IMR-90 (cell line): ENCODE results near the gene CHM. TPM values are rescaled to one million over a fixed set of nuclear protein-coding genes. Genes with fewer than 3 reads are reported as not detected.

ENCODE experiments used
- ATAC-seq: fragments of 200-7000 bp; cut with Tn5 transposase; 2 replicates; pipeline ENCODE4 v1.9.1; 2020; ENCODE audit warnings: low read depth, mild to moderate bottlenecking, moderate library complexity
- BruUV-seq: library from RNA; stranded (reverse); fragments of 400-500 nt; replicated peaks from 2 replicates; lab custom pipeline; 2021; lab: Mats Ljungman, UMichigan
- CTCF ChIA-PET: fragments of 300-600 bp; formaldehyde crosslinking; extraction: SDS; loops from one replicate; lab custom pipeline; 2021; ENCODE audit warnings: antibody characterized with exemption; lab: Yijun Ruan, JAX
- POLR2A ChIA-PET: fragments of 300-600 bp; sonication (Branson Sonifier 250); formaldehyde crosslinking; loops from one replicate; lab custom pipeline; 2022; ENCODE audit warnings: antibody characterized with exemption; ENCODE audit not compliant: unreplicated experiment; lab: Charles Lee
- DNase-seq: peaks from one replicate; pipeline ENCODE4 v3.0.0; 2013
- H2AFZ ChIP-seq: replicated peaks from 2 replicates; pipeline ENCODE3; 2013; ENCODE audit warnings: low read length, mild to moderate bottlenecking; ENCODE audit not compliant: poor library complexity
- H2AK5ac ChIP-seq: 2 replicates; pipeline ENCODE4 v1.6.1; 2013; ENCODE audit warnings: low read depth, low read length, inconsistent platforms
- H2AK9ac ChIP-seq: replicated peaks from 2 replicates; pipeline ENCODE3; 2013; ENCODE audit warnings: mild to moderate bottlenecking, low read depth, low read length, moderate library complexity; ENCODE audit not compliant: poor library complexity
- H2BK120ac ChIP-seq: 2 replicates; pipeline ENCODE4 v1.6.1; 2013; ENCODE audit warnings: low read depth, low read length, inconsistent platforms
- H2BK15ac ChIP-seq: 3 replicates; pipeline ENCODE4 v1.6.1; 2013; ENCODE audit warnings: low read depth, low read length, inconsistent platforms
- H2BK20ac ChIP-seq: 2 replicates; pipeline ENCODE4 v1.6.1; 2013; ENCODE audit warnings: low read depth, mild to moderate bottlenecking, inconsistent platforms, low read length, moderate library complexity
- H2BK5ac ChIP-seq: 2 replicates; pipeline ENCODE4 v1.6.1; 2013; ENCODE audit warnings: mild to moderate bottlenecking, low read depth, low read length, inconsistent platforms; ENCODE audit not compliant: poor library complexity, severe bottlenecking
- H3K14ac ChIP-seq: replicated peaks from 2 replicates; pipeline ENCODE4 v1.6.1; 2013; ENCODE audit warnings: low read depth, low read length, inconsistent platforms
- H3K18ac ChIP-seq: 2 replicates; pipeline ENCODE4 v1.6.1; 2013; ENCODE audit warnings: low read depth, low read length, control low read depth
- H3K23ac ChIP-seq: 2 replicates; pipeline ENCODE4 v1.6.1; 2013; ENCODE audit warnings: low read depth, low read length, inconsistent platforms
- H3K27ac ChIP-seq: 2 replicates; pipeline ENCODE4 v1.5.1; 2013; ENCODE audit warnings: mild to moderate bottlenecking, control low read depth, low read length; ENCODE audit not compliant: insufficient read depth
- H3K27me3 ChIP-seq: 2 replicates; pipeline ENCODE4 v1.6.1; 2013; ENCODE audit warnings: low read length; ENCODE audit not compliant: control insufficient read depth, insufficient read depth
- H3K36me3 ChIP-seq: 2 replicates; pipeline ENCODE4 v1.6.1; 2013; ENCODE audit warnings: low read length, mixed read lengths; ENCODE audit not compliant: control insufficient read depth, insufficient read depth
- H3K4ac ChIP-seq: 2 replicates; pipeline ENCODE4 v1.6.1; 2013; ENCODE audit warnings: low read depth, low read length, inconsistent platforms
- H3K4me1 ChIP-seq: 2 replicates; pipeline ENCODE4 v1.6.1; 2013; ENCODE audit warnings: low read length, mixed read lengths; ENCODE audit not compliant: control insufficient read depth, insufficient read depth
- H3K4me2 ChIP-seq: 2 replicates; pipeline ENCODE4 v1.6.1; 2013; ENCODE audit warnings: low read depth, mild to moderate bottlenecking, control low read depth, low read length, moderate library complexity
- H3K4me3 ChIP-seq: 2 replicates; pipeline ENCODE4 v1.5.1; 2013; ENCODE audit warnings: low read depth, mild to moderate bottlenecking, control low read depth, low read length, moderate library complexity; ENCODE audit not compliant: insufficient read depth
- H3K56ac ChIP-seq: 2 replicates; pipeline ENCODE4 v1.6.1; 2013; ENCODE audit warnings: low read length, inconsistent platforms; ENCODE audit not compliant: insufficient read depth; ENCODE audit errors: extremely low read depth
- H3K79me1 ChIP-seq, 2 experiments: 2 replicates each; pipeline ENCODE4 v1.6.1; 2013; ENCODE audit warnings: low read length in 2 of 2, inconsistent platforms in 1 of 2, low read depth in 1 of 2
- H3K9ac ChIP-seq: 2 replicates; pipeline ENCODE4 v1.6.1; 2013; ENCODE audit warnings: low read depth, low read length, control low read depth
- H3K9me1 ChIP-seq: 2 replicates; pipeline ENCODE4 v1.6.1; 2013; ENCODE audit warnings: low read length, inconsistent platforms; ENCODE audit not compliant: insufficient read depth
- H3K9me3 ChIP-seq: 2 replicates; pipeline ENCODE4 v1.6.1; 2013; ENCODE audit warnings: low read length; ENCODE audit not compliant: control insufficient read depth, insufficient read depth
- H4K20me1 ChIP-seq: 2 replicates; pipeline ENCODE4 v1.6.1; 2013; ENCODE audit warnings: low read length, inconsistent platforms; ENCODE audit not compliant: insufficient read depth
- H4K5ac ChIP-seq: 2 replicates; pipeline ENCODE4 v1.6.1; 2013; ENCODE audit warnings: mild to moderate bottlenecking, low read depth, low read length, control low read depth
- H4K8ac ChIP-seq, 2 experiments: 2 replicates each; pipeline ENCODE4 v1.6.1; 2013; ENCODE audit warnings: low read depth in 2 of 2, low read length in 2 of 2, control low read depth in 1 of 2, inconsistent platforms in 1 of 2
- H4K91ac ChIP-seq: 2 replicates; pipeline ENCODE4 v1.6.1; 2013; ENCODE audit warnings: low read depth, low read length, inconsistent platforms; ENCODE audit not compliant: insufficient read depth
- BHLHE40 ChIP-seq: fragments of 150-350 bp; IDR thresholded peaks from 2 replicates; pipeline ENCODE4 v1.6.1; 2016; ENCODE audit warnings: mild to moderate bottlenecking, low read depth, low read length
- CEBPB ChIP-seq: IDR thresholded peaks from 2 replicates; pipeline ENCODE4 v1.6.1; 2012; ENCODE audit warnings: low read depth, low read length, improper control_type of control experiment
- CHD1 ChIP-seq: IDR thresholded peaks from 2 replicates; pipeline ENCODE4 v1.6.1; 2012; ENCODE audit warnings: low read depth, low read length, improper control_type of control experiment
- FOS ChIP-seq: fragments of 150-350 bp; IDR thresholded peaks from 2 replicates; pipeline ENCODE4 v1.6.1; 2016; ENCODE audit warnings: low read depth, low read length
- MAZ ChIP-seq: IDR thresholded peaks from 2 replicates; pipeline ENCODE4 v1.6.1; 2012; ENCODE audit warnings: low read depth, mild to moderate bottlenecking, low read length, improper control_type of control experiment, moderate library complexity, borderline replicate concordance
- MXI1 ChIP-seq: IDR thresholded peaks from 2 replicates; pipeline ENCODE4 v1.6.1; 2012; ENCODE audit warnings: low read depth, mild to moderate bottlenecking, low read length, moderate library complexity, borderline replicate concordance
- NFE2L2 ChIP-seq: fragments of 150-350 bp; IDR thresholded peaks from 2 replicates; pipeline ENCODE4 v1.6.1; 2016; ENCODE audit warnings: low read depth, mild to moderate bottlenecking, low read length
- POLR2A ChIP-seq: IDR thresholded peaks from 2 replicates; pipeline ENCODE4 v1.6.1; 2012; ENCODE audit warnings: mild to moderate bottlenecking, low read depth, low read length
- RCOR1 ChIP-seq: IDR thresholded peaks from 2 replicates; pipeline ENCODE4 v1.6.1; 2012; ENCODE audit warnings: mild to moderate bottlenecking, low read length, improper control_type of control experiment; ENCODE audit not compliant: insufficient replicate concordance
- RFX5 ChIP-seq: IDR thresholded peaks from 2 replicates; pipeline ENCODE4 v1.8.0; 2012; ENCODE audit warnings: low read depth, mild to moderate bottlenecking, low read length, moderate library complexity
- SMC3 ChIP-seq: fragments of 150-350 bp; IDR thresholded peaks from 2 replicates; pipeline ENCODE4 v1.6.1; 2016; ENCODE audit warnings: low read depth, mild to moderate bottlenecking, antibody characterized with exemption, low read length, moderate library complexity
- dilution Hi-C: fragments of 300-500 bp; cut with HindIII; formaldehyde crosslinking; loops from one replicate; pipeline ENCODE4 v1.14.3; 2018; ENCODE audit warnings: low sequenced_read_pairs; ENCODE audit not compliant: unreplicated experiment
- in situ Hi-C: fragments of 300-500 bp; cut with MboI; formaldehyde crosslinking; loops from 3 replicates; pipeline ENCODE4 v1.14.3; 2019; ENCODE audit warnings: low sequenced_read_pairs, inconsistent platforms, mixed read lengths
- intact Hi-C: fragments of 100-400 bp; cut with micrococcal nuclease; formaldehyde crosslinking; loops from 2 replicates; pipeline ENCODE4 v1.10.0; 2022
- polyA plus RNA-seq, 3 experiments: library from polyadenylated mRNA; depleted of rRNA; stranded (reverse); fragments of >200 nt; gene quantifications; 2 replicates each; pipeline ENCODE4 v1.2.3, GENCODE V29; 2012; ENCODE audit warnings: low replicate concordance in 1 of 3
- total RNA-seq: library from RNA; depleted of rRNA; stranded (reverse); fragments of >200 nt; gene quantifications from 2 replicates; pipeline ENCODE4 v1.2.3, GENCODE V29; 2012
- TF ChIP-seq, protein P1 (sequence below): fragments of 150-350 bp; IDR thresholded peaks from 2 replicates; pipeline ENCODE4 v1.6.1; 2016; ENCODE audit warnings: low read depth, mild to moderate bottlenecking, low read length, moderate library complexity, borderline replicate concordance
- TF ChIP-seq, protein P2 (sequence below): fragments of 150-350 bp; IDR thresholded peaks from 2 replicates; pipeline ENCODE4 v1.6.1; 2017; ENCODE audit warnings: mild to moderate bottlenecking, antibody characterized with exemption, low read length, low read depth

The CHM gene
- total and polyA plus RNA-seq, 2 of the 4 experiments (the other 2 are of a cell fraction): 11.9 to 21.7 TPM

DNA sequence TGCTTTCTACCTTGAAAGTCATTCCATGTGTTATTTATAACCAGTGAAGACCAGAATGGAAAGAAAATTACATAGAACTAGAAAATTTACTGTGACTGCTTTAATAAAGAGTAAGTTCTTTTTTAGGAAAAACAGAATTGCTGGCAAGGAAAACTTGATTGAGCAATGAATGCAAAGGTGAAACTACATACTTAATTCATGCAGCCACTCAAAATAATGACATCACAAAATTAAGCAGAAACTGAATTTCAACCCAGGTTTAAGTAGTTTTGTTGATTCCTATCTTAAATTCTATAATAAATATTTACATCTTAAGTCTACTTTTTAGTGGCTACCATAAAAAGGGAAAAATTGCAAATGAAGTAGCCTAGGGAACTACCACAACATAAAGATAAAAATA lies 14.0 kb downstream of the CHM start:
- H3K18ac ChIP-seq: no peak overlapping the region
- no peak overlapping the region for H3K4me2 ChIP-seq
- no peak overlapping the region for H3K23ac ChIP-seq
- in situ Hi-C loops (no loop called here), intact Hi-C loops (no loop called here), dilution Hi-C loops (no loop called here)
- no peak overlapping the region for H2BK5ac ChIP-seq
- H2AK5ac ChIP-seq: no peak overlapping the region
- no peak overlapping the region for H2BK20ac ChIP-seq
- H3K14ac ChIP-seq: no peak overlapping the region
- no peak overlapping the region for H2BK120ac ChIP-seq
- ChIA-PET POLR2A (no interaction called here), CTCF (no interaction called here)
- H4K5ac ChIP-seq: no peak overlapping the region
- ATAC-seq: no peak
- no peak overlapping the region for H2AFZ ChIP-seq
- no peak overlapping the region for H3K4me3 ChIP-seq
- no peak overlapping the region for H2BK15ac ChIP-seq
- no peak for DNase-seq
- no peaks in the 10 kb centered on the region for H3K27me3 ChIP-seq
- H3K9me1 ChIP-seq: no peaks in the 10 kb centered on the region
- H3K9ac ChIP-seq: no peak overlapping the region
- no peaks in the 10 kb centered on the region for H3K4me1 ChIP-seq
- TF ChIP-seq POLR2A (no peak), CHD1 (no peak), CEBPB (no peak), RFX5 (no peak), FOS (no peak), RCOR1 (no peak), BHLHE40 (no peak), SMC3 (no peak), MXI1 (no peak), NFE2L2 (no peak), MAZ (no peak)
- TF ChIP-seq, protein P1, sequence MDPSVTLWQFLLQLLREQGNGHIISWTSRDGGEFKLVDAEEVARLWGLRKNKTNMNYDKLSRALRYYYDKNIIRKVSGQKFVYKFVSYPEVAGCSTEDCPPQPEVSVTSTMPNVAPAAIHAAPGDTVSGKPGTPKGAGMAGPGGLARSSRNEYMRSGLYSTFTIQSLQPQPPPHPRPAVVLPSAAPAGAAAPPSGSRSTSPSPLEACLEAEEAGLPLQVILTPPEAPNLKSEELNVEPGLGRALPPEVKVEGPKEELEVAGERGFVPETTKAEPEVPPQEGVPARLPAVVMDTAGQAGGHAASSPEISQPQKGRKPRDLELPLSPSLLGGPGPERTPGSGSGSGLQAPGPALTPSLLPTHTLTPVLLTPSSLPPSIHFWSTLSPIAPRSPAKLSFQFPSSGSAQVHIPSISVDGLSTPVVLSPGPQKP: no peak
- TF ChIP-seq, protein P2, sequence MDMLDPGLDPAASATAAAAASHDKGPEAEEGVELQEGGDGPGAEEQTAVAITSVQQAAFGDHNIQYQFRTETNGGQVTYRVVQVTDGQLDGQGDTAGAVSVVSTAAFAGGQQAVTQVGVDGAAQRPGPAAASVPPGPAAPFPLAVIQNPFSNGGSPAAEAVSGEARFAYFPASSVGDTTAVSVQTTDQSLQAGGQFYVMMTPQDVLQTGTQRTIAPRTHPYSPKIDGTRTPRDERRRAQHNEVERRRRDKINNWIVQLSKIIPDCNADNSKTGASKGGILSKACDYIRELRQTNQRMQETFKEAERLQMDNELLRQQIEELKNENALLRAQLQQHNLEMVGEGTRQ: no peak
- H3K79me1 ChIP-seq: peaks cover 3 to 10% of the 10 kb centered on the region in 2 experiments; a peak in 3 of 4 replicates
- no peak overlapping the region for H2AK9ac ChIP-seq
- BruUV-seq: no TSS peak
- H3K56ac ChIP-seq: no peak overlapping the region
- H4K8ac ChIP-seq: no peak overlapping the region
- no peaks in the 10 kb centered on the region for H3K9me3 ChIP-seq
- no peak overlapping the region for H3K27ac ChIP-seq
- H4K91ac ChIP-seq: no peak overlapping the region
- no peaks in the 10 kb centered on the region for H3K36me3 ChIP-seq
- H3K4ac ChIP-seq: no peak overlapping the region
- H4K20me1 ChIP-seq: 0 out of 2 replicates have a peak, but pooled peaks cover 3% of the 10 kb centered on the region
